Measurements from ENCODE around the gene HIPK1. TPM values are rescaled to one million over a fixed set of nuclear protein-coding genes. Genes with fewer than 3 reads are reported as not detected.

HIPK1 gene
- polyA plus RNA-seq, 1 donor: 28.4 TPM

DNA sequence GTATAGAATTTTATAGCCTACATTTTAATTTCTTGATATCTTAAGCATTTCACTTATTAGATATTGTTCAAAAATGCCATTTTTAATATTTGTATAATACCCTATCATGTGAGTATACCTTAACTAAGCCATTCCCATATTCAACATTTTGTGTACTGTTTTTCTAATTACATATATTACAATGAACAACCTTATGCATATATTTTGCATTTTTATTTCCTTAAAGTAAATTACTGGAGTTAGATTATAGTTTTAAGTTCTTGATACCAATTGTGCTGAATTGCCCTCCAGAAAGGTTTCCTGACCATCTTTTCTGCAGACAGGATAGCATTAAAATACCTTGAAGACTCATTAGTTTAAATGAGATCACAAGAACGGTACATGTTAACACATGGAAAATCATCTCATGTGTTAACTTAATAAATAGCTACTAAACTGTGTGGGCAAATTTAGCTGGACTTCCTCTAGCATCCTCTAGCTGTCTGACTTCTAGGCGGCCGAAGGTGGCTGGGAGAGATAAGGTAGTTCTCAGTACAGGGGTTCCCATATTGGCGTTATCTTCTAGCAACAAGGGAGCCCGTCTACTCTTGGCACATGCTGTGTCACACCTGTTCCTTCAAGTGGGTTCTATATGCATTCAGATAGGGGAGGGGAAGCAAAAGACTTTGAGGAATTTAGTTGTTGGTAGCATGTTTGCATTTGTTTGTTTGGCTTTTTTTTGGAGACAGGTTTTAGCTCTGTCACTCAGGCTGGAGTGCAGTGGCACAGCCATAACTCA, 15.0 kb upstream of the HIPK1 start:
- DNase-seq (ENCODE audit: low read depth): no peak

DNA sequence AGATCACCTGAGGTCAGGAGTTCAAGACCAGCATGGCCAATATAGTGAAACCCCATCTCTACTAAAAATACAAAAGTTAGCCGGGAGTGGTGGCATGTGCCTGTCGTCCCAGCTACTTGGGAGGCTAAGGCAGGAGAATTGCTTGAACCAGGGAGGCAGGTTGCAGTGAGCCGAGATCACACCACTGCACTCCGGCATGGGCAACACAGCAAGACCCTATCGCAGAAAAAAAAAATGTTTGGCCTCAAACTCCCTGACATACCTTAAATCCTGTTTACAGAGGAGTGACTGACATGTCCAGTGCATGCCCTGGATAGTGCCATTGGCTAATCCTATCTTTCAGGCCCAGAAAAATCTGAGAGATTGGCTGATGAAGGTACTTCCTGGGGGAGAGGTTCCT, 12.2 kb upstream of the HIPK1 start:
- no peak for DNase-seq (ENCODE audit: low read depth)

DNA sequence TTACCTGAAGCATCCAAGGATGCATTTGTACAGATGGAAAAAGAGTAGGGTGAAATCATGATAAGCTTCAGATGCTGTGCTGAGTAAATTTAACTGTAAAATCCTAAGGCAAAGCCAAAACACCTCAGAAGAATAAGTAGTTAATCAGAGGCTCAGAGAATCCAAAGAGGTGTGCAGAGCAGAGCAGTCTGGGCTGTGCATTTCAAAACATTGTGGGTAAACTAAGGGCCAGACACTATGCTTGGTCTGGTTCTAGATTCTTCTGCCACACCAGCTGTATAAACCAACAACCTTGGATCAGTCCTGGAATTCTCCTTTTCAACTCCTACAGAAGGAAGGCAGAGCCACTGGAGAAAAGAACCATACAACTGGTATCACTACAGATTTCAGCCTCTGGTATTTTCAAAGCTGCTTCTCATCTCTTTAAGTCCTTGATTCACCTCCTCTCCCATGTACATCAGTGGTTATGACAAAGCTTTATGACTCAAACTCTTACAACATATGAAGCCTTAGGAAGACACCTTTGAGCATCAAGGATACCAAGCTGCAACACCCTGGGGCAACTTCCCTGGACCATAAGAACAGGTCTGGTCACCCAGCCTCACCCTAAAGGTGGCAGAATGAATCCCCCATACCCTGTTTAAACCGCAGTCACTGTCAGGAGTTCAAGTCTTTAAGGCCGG, 11.6 kb upstream of the HIPK1 start:
- no peak for DNase-seq (ENCODE audit: low read depth)

DNA sequence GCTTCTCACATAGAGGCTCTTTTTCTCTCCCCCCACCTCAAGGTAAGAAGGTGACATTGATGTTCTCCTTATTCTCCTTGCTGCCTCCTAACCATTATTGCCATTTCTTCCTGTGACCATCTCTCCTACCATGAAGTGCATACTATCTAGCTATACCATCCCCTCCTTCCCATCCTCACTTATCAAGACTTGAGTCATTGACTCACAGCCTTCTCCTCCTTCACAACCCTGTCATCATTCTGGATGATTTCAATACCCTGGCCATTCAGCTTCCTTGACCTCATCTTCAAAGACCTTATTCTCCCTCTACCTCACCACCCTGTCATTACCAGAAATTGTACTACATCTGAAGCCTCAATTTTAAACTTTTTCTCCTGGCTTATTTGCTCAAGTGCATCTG, 10.9 kb upstream of the HIPK1 start:
- no peak for DNase-seq (ENCODE audit: low read depth)

DNA sequence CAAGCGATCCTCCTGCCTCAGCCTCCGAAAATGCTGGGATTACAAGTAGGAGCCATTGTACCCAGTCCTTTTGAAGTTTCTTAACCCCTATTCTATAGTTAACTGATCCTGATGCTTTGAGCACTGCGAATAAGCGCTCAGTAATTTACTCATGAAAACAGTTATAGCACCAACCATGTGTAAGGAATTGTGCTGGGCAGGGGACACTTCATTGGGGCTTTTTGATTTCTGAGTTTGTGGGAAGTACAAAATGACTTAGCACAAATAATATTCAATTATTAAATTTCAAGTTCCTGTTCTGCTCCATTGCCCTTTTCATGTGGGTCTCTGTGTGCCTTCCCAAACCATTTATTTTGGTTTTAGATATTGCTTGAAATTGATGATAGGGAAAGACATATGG, 6.2 kb upstream of the HIPK1 start:
- no peak for DNase-seq (ENCODE audit: low read depth)

DNA sequence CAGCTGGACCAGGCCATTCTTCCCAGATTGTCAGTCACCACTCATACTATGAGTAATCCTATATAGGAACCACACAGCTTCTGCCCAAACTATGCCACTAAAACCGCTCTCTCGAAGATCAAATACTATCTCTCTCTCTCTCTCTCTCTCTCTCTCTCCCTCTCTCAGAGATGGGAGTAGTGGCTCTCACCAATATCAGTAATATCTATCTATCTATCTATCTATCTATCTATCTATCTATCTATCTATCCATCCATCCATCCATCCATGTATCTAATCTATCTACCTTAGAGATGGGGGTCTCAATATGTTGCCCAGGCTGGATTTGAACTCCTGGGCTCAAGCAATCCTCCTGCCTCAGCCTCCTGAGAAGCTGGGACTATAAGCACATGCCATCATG, 4.7 kb upstream of the HIPK1 start:
- no peak for DNase-seq (ENCODE audit: low read depth)

DNA sequence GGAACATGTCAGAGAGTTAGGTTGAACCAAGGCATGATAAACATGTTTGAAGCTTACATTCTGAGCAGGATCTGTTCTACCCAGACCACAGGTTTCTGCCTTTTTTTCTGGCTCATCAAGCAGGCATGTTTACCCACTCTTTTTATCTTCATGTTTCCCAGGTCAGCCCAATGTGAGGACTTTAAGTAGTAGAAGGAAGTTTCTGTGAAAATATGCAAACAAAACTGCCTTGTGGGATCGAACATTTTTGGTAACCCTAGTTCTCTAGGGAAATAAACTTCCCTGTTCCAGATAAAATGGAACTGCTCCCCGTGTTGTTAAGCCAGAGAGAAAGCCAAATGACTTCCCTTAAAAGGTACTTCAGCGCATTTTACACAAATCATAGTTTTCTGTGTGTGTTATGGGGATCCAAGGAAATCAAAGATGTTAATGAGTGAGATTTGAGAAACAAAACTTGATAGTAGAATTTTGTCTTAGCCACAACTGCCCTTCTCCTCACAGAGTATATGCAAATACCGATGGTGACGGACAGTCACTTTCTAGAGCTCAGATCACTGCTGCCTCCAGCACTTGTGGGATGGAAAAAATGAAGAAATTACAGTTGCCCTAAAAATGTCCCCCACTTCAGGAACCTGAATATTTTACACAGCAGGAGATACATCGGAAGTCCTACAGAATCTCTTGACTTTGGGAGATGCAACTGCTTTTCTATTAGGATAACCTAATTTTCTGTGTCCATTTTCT, 765 bp upstream of the HIPK1 start:
- DNase-seq (ENCODE audit: low read depth): no peak

DNA sequence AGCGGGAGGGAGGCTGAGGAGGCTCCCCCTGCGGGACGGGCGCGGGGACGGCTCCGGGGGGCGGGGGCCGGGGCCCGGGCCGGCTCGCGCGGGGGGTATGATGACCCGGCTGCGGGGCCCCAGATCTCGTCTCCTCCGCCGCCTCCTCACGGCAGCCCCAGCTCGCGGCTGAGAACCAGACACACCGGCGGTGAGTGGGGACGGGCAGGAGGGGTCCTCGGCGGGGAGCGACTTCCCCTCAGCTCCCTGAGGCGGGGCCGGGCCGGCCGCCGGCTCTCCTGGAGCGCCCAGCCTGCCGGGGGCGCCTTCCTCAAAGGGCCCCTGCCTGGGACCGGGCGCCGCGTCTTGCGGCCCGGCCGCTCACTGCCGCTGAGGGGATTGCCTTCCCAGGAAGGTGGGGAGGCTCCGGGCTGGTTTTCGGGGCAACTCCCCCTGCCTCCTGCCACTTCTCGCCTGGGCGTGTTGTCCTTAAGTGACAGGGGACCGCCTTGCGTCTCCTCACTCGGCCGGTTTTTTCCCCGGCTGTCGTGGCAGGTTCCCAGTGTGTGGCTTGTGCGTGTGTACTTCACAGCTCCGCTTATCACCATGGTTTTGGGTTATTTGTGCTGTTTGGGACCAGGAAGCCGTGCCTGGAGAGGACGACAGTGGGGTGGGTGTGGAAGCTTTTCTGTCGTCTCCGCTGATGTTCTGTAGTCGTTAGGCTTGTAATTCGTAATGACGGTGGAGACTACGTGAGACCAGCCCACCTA, 800 bp downstream of the HIPK1 start:
- DNase-seq (ENCODE audit: low read depth): no peak

DNA sequence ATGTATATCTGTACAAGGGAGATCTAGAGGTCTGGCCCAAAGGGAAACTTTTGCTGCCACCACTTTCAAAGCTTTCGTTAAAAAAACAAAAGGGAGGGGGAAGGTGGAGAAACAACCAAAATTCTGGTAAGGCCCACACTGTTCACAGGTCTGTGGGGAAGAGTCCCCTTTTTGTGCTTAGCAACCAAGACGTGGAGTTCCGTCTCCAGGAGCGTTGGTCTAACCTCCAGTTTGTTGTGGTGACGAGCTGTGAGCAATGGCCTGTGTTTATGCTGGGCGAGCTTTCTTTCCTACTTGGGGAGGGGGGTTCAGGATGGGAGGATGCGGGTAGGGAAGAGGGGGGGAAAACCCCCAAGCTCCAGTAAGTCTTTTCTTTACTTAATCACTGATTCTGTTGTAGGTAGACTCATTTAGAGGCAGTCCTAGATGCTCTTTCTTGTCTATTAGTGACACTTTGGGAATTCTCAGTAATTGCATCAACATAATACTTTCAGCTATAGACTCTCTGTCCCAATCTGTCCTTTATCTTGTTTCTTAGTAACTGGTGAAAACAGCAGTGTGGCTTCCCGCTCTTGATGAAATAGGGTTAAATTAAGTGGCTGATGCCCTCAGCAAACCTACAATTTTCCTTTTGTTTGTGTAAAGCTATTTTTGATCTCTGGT, 1.5 kb downstream of the HIPK1 start:
- DNase-seq (ENCODE audit: low read depth): no peak

DNA sequence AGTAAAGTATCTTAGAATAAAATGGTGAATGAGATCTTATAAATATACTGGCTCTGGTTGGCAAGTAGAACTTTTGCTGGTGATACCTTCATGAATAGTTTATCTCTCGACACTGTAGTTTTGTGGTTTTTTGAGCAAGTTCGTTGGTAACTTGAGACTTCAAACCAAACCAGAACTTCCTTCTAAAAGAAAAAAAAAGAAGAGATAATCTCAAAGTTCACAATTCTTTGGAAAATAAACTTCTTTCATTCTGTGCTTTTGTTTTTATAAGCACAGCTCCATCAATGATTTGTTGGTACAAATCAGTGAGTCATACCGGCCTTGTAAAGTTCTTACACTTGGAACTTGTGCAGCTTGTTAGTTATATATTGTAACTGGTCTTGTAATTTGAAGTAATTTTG, 2.3 kb downstream of the HIPK1 start:
- DNase-seq (ENCODE audit: low read depth): no peak

DNA sequence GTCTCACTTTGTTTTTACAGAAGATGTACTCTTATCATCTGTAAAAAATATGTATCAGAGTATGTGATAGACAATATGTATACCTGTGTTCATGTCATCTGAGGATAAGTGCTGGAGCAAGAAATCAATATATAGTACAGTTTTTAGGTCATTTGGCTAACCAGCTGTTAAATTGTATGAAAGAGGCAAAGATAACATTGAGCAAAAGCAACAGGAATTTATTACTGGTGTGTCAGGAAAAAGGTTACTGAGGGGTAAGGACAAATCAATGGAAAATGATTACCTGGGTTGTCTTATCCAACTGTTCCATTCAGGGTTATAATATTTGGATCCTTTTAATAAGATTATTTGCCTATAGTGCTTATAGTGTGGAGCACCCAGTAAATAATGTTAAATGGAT, 4.9 kb downstream of the HIPK1 start:
- no peak for DNase-seq (ENCODE audit: low read depth)

DNA sequence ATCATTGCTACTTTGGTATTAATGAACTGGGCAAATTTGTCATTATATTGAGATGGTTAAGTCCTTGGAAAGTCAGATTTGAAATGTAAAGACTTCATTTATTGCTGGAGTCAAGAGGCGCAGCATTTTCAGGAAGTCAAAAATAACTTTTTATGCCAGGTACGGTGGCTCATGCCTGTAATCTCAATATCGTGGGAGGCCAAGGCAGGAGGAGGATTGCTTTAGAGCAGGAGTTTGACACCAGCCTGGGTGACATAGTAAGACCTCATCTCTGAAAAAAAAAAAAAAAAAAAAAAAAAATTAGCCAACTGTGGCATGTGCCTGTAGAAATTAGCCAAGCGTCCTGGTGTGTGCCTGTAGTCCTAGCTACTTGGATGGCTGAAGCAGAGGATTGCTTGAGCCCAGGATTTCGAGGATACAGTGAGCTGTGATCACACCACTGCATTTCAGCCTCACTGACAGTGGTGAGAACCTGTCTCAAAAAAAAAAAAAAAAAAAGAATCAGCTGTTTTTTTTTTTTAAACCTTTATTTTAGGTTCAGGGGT, 5.5 kb downstream of the HIPK1 start:
- DNase-seq (ENCODE audit: low read depth): no peak

DNA sequence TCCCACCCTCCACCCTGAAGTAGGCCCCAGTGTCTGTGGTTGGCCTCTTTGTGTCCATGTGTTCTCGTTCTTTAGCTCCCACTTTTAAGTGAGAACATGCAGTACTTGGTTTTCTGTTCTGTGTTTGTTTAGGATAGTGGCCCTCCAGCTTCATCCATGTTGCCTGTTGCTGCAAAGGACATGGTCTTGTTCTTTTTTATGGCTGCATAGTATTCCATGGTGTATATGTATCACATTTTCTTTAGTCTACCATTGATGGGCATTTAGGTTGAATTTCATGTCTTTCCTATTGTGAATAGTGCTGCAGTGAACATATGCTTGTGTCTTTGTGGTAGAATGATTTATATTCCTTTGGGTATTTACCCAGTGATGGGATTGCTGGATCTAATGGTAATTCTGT, 6.1 kb downstream of the HIPK1 start:
- DNase-seq (ENCODE audit: low read depth): no peak

DNA sequence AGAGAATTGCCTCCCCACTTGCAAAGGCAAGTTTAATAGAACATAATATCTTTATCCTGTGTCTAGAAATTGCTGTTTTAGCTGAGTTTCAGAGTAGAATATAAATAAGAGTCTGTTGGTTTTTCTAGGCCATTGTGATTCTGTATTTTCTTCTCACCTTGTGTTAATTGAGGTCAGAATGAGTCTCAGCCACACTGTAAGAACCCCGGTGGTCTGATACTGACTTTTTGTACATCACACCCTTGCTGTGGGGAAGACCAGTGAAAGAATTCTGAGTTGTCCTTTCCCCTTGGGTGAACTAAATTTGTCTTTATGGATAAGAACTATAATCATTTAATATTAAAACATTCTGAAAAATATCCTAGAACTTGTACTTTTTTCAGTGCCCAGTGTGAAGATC, 6.8 kb downstream of the HIPK1 start:
- no peak for DNase-seq (ENCODE audit: low read depth)

DNA sequence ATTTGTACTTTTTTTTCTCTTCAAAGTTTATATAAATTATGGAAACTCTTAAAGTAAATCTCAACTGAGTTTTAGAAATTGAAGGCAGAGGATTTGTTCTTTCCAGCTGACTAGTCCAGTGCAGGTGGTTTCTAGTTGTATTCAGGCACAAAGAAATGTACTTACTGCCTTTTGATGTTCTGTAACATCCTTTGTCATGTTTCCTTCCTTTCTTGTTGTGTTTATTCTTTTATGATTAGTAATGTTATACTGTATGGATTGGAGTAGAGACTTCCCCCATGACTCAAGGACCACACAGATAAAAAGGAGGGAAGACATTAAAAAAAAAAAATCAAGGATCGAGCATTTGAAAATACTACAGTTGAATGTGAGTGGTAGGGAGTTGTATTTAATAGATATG, 8.0 kb downstream of the HIPK1 start:
- no peak for DNase-seq (ENCODE audit: low read depth)

DNA sequence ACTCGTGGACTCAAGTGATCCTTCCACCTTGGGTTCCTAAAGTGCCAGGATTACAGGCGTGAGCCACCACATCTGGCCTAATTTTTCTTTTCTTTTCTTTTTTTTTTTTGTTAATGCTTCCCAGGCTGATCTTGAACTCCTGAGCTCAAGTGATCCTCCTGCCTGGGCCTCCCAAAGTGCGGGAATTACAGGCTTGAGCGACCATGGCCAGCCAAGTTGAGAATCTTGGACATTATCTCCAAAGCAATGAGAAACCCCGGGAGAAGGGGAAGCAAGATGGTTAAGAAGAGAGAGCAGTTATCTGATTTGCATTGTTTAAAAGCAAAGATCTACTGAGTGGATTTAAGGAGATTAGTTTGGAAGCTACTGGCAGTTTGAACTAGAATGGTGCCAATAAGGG, 9.1 kb downstream of the HIPK1 start:
- no peak for DNase-seq (ENCODE audit: low read depth)

DNA sequence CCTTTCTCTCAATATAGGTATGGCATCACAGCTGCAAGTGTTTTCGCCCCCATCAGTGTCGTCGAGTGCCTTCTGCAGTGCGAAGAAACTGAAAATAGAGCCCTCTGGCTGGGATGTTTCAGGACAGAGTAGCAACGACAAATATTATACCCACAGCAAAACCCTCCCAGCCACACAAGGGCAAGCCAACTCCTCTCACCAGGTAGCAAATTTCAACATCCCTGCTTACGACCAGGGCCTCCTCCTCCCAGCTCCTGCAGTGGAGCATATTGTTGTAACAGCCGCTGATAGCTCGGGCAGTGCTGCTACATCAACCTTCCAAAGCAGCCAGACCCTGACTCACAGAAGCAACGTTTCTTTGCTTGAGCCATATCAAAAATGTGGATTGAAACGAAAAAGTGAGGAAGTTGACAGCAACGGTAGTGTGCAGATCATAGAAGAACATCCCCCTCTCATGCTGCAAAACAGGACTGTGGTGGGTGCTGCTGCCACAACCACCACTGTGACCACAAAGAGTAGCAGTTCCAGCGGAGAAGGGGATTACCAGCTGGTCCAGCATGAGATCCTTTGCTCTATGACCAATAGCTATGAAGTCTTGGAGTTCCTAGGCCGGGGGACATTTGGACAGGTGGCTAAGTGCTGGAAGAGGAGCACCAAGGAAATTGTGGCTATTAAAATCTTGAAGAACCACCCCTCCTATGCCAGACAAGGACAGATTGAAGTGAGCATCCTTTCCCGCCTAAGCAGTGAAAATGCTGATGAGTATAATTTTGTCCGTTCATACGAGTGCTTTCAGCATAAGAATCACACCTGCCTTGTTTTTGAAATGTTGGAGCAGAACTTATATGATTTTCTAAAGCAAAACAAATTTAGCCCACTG, 11.5 kb downstream of the HIPK1 start:
- no peak for DNase-seq (ENCODE audit: low read depth)

DNA sequence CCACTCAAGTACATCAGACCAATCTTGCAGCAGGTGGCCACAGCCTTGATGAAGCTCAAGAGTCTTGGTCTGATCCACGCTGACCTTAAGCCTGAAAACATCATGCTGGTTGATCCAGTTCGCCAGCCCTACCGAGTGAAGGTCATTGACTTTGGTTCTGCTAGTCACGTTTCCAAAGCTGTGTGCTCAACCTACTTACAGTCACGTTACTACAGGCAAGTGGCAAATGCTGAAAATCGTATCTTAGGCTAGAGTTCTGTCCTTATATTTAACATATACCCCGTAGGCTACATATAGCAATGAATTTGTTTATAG, 12.1 kb downstream of the HIPK1 start:
- no peak for DNase-seq (ENCODE audit: low read depth)

DNA sequence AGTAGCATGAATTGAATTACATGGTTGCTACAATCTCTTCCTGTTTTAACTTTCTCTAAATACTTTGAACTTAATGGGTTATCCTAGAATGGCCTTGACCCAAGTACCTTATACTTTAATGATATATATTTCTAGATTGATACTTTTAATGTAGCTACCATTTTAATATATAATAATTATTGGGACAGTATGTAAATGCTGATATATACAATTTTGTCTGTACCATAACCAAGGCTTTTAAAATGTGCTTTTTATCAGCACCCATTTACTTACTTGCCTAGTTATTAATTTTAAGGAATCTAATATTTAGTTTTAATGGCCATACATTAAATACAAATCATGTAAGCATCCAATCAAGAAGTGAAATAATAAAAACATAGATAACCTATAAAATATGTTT, 13.4 kb downstream of the HIPK1 start:
- no peak for DNase-seq (ENCODE audit: low read depth)

DNA sequence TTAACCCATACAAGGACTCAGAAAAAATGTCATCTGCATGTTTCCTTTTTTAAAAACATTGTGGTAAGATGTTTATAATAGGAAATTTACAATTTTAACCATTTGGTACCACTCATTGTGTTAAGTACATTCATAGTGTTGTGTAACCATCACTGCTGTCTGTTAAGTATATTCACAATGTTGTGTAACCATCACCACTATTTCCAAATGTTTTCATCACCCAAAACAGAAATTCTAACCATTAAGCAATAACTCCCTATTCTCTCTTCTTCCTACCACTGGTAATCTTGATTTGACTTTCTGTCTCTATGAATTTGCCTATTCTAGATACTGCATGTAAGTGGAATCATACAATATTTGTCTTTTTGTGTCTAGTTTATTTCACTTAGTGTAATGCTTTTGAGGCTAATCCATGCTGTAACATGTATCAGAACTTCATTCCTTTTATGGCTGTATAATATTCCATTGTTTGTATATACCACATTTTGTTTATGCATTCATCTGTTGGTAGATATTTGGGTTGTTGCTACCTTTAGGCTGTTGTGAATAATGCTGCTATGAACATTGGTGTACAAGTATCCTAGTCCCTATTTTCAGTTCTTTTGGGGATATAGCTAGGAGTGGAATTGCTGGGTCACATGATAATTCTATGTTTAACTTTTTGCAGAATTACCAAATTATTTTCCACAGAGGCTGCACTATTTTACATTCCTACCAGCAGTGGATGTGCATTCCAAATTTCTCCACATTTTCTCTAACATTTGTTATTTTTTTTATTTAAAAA, 14.1 kb downstream of the HIPK1 start:
- no peak for DNase-seq (ENCODE audit: low read depth)

Measured in forelimb muscle (tissue), 1 donor.